Measurements from ENCODE around the gene LNX1.

LNX1 gene

DNA sequence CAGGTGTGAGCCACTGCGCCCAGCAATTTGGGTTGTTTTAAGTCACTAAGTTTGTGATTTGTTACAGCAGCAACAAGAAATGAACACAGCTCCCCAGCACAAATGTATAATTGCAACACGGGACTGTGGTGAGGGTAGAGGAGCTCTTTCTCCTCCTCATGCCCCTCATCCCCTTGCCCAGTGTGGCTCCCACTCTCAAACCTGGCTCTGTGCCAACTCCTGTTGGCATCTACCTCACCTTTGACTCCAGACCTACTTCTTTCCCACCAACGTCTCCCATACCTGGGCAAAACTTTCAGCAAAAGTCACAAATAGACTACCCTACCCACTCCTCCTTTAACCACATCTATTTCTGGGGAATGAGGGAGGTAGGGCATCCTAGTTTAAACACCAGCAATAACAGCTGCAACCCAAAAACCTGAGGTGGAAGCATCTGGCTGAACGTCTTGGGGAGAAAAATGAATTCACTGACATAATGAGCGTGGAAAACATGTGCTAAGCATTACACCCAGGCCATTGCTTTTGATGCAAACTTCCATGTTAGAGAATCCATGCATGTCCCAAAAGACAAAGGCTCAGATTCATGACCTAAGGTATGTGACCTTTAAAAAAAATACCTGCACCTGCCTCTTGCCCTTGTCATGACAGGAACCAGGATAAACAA, 19.2 kb downstream of the LNX1 start:
- no peak for DNase-seq

DNA sequence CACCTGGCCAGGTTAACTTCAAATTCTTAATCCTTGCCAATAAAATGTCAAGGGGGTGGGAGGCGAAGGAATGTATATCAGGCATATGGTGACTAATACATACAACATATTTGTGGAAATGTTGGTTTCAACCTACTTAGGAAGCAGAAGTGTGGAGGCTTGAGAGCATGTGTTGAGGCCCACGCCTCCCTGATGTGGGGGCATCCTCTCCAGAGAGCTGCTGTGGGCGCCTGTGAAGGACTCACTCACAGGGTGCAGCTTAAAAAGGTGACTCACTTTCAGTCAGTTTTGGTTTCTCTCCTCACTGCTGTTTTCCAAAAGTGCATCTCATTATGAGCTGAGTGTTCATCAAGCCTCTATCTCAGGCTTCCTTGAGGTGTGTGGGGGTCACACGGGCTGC, 27.5 kb downstream of the LNX1 start:
- DNase-seq: no peak

DNA sequence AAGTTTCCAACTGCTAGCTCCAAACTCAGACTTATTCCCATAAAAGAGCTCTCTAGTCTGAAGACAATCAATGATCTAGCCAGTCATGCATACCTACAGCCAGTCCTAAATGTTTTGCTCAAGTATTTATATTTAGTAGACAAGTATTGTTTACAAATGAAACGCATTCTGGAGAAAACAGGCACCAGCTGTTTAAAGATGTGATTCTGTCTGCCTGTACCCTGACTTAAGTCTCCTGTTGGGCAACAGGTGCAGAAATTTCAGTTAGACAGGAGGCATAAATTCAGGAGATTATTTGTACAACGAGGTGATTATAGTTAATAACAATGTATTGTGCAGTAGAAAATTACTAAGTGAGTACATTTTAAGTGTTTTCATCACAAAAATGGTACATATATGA, 28.9 kb downstream of the LNX1 start:
- no peak for DNase-seq

DNA sequence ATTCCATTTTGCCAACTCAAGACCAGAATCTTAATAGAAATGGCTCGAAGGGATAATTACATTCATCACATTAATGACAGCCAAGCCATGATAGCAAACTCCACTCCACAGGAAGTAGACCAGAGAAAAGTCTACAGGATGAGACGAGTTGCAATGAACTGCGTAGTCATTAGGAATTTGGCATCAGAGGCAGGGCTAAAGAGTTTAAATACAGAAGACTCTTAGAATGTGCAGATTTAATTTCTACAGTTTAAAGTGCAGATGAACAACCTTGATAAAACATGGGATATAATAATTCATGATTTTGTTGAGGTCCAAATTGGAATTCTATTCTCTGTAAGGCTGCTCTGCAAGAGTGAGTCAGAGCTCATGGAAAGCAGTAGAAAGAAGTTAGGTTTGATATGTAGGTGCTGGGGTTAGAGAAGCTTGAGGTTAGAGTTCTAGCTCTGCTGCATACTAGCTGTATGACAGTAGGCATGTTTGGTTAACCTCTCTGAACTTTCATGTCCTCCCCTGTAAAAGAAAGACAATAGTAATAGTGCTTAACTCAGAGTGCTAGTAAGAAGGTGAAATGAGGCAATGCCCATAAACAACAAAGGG, 32.2 kb downstream of the LNX1 start:
- DNase-seq: no peak

DNA sequence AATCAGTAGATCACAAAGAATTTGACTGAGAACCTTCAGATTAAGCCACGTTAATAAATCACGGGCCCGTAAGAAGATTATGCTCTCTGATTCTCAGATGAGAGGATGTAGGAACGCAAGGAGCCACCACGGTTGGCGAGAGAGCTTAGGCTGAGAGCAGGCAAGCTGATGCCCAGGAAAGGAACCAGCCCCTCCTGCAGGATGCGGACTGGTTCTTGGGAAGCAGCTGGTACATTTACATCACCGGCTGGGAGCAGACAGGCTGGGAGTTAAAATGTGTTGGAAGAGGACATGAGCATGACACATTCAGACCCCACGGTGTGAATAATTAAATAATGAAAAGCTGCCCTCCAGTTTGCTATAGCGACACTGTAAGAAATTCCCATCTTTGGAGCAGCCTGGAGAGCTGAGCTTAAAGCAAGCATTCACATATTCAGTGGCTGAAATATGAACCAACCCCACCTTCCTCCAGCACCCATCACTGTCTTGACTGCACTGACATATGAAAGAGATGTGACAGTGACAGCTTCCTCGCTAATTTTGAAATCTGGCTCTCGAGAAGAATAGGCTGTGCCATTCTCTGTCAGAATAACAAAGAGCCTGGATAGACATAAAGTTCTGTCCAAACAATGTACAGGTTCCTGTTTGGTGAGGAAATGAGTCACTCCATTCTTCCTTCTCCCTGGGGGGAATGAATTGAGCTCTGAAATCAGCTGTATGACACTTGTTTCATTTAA, 33.1 kb downstream of the LNX1 start:
- DNase-seq: no peak

DNA sequence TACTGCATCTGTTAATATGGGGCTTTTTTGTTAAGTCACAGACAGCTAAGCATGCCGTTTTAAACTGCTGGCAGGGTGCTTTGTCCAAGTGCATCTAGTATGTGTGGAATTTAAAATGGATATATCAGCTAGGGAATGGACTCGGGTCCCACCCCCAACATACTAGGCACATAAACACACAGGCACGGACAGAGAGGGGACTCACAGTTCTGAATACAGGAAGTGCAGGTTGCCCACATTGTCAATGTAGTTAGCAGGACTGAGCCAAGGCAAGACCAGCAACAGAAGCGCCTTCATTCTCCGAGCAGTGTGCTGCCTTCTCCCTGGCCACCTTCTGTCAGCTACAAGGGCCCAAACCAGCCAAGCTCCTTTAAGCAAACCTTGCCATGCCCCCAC, 33.6 kb downstream of the LNX1 start:
- no peak for DNase-seq

DNA sequence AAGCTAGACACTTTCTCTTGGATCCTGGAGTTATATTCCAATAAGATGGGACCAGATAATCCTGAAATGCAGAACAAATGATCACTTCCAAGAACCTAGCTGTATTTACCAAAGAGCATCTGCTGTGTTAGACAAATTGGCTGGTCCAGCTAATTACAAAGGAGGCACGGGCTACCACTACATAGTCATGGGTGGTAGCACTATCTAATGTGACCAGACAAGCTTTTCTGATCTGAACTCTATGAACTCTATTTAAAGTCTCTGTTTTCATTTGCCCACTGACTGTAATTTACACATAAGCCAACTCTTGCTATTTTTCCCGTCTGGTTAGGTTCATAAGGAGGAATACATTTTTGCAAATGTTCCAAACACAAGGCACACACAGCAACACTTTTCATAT, 34.6 kb downstream of the LNX1 start:
- no peak for DNase-seq

DNA sequence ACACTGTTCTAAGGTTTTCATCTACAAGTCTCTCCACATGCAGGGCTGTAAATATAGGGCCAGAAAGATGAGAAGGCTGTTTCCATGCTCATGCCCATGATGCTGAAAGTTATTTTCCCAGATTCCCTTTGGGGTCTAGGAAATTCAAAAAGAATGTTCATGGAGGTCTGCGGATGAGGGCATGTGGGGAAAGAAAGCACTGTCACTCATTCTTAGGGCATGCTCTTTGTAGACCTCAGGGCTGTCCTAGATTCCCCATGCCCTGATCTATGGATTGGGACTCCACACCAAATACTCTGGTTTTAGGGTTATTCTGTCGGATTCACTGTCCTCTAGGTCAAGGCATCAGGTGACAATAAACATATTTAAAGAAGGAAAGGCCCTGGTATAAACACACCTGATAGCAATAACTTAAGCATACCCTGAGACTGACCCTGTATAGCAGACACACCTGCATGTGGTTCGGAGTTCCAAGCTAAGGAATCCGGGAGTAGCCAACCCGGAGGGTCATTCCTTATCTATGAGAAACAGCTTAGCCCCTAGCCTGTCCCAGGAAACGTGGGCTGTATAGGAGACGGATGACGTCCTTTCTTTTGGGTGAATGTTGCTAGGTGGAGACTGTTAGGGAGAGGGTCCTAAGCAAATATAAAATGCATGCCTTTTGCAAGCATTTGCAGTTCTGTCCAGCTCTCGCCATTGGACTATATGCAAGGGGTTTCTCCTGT, 37.6 kb downstream of the LNX1 start:
- DNase-seq: no peak

DNA sequence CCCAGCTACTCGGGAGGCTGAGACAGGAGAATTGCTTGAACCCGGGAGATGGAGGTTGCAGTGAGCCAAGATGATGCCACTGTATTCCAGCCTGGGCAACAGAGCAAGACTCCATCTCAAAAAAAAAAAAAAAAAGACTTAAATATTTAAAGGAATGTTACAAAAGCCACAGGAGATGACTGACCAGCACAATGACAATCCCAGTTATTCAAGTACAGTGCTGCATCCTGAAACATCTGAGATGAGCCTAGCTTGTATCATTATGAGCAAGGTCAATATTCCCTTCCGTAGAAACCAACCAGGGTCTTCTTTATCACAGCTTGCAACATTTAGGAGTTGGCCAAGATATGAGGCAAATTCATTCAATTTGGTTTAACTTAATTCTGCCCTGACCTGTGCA, 38.6 kb downstream of the LNX1 start:
- DNase-seq: no peak

DNA sequence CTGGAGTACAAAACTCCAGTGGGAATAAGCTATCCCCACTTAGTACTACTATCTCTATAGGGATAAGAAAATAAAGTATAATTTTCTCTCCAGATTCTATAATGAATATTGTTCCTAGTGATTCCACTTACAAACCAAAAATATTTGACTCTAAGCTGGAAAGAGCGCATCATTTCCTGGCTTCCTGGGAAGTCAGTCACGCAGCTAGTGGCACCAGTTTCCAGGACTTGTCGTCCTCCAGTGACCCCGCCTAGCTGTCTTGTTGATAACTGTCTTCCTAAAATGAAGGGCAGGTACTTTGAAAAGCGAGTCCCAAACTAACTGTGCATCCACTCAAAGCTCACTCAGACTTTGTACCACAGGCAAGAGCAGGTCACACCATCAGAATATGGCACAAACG, 39.3 kb downstream of the LNX1 start:
- no peak for DNase-seq

DNA sequence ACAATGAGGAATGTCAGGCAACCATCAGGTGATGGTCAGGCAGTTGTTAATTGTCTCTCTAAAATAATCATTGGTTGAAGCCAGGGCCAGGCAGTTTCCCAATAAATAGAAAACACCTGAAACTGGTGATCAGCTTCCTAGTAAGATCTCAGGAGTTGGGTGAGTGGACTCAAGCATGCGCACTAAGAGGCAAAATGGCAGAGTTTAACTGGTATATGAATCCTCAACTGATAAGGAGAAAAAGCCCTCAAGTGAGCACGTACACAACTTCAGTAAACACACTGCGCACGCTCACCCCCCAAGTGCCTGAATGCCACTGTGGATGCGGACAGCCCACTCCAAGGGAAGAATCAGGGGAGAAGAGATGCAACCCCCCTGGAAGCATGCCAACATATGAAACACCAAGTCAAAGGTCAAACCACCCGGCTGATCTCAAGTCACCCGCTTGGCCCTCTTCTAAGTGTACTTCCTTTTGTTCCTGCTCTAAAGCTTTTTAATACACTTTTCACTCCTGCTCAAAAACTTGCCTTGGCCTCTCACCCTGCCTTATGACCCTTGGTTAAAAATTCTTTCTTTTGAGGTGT, 39.9 kb downstream of the LNX1 start:
- DNase-seq: no peak

DNA sequence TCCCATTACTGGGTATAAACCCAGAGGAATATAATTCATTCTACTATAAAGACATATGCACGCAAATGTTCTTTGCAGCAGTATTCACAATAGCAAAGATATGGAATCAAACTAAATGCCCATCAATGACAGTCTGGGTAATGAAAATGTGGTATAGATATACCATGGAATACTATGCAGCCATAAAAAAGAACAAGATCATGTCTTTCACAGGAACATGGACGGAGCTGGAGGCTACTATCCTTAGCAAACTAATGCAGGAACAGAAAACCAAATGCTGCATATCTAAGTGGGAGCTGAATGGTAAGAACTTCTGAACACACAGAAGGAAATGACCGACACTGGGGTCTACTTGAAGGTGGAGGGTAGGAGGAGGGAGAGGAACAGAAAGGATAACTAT, 42.6 kb downstream of the LNX1 start:
- no peak for DNase-seq

DNA sequence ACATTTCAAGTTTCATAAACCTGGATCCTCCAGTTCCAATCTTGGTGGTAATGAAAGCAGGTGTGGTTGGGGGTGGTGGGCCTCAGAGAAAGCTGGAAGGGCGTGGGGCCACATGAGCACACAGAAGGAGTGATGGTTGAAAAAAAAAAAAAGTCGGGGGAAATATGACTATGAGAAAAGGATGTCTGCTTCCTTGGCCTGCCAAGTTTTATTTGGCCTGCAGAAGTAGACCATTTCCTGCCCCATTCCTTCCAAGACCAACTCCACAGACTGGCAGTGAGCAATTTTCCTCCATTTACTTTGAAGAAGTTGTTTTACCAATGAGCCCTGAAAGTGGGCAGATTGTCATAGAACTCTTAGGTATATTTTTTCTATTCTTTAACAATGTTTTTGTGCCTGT, 43.3 kb downstream of the LNX1 start:
- DNase-seq: no peak

DNA sequence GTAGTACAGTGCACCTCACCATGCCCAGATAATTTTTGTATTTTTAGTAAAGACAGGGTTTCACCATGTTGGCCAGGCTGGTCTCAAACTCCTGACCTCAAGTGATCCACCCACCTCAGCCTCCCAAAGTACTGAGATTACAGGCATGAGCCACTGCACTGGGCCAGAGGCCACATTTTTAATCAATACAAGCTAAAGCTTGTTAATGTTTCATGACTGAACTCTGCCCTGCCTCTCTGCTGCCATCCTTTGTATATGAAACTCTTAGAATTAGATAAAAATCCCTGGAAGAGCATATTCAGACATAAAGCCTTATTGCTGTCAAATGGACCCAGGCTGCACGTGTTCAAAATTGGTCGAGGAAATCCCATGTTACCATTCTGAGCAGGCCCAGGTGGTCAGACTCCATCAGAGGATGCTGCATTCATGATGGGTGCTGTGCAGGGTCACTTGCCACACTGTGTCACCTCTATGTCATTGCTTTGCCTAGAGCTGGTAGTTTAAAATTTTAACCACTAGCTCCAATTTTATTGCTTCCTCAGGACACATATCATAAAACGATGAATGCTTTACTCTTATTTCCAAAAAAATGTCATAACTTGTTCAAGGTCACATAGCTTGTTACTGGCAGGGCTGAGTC, 45.2 kb downstream of the LNX1 start:
- DNase-seq: no peak

DNA sequence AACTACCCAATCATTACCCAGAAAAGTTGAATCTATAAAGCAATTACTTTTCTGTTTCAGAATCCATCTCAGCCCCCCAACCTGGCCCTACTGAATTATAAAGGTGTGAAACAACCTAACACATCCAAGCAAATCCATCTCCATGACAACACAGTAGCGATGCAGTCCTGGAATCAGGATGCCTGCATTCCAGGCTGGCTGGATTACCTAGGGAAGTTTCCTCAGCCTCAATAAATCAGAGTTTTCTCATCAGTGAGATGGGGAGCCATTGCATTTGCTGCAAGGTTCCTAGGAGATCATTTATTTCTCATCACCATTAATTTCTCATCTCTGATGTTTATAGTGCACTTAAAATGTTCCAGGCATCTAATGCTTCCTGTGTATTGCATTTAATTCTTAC, 46.0 kb downstream of the LNX1 start:
- DNase-seq: no peak

DNA sequence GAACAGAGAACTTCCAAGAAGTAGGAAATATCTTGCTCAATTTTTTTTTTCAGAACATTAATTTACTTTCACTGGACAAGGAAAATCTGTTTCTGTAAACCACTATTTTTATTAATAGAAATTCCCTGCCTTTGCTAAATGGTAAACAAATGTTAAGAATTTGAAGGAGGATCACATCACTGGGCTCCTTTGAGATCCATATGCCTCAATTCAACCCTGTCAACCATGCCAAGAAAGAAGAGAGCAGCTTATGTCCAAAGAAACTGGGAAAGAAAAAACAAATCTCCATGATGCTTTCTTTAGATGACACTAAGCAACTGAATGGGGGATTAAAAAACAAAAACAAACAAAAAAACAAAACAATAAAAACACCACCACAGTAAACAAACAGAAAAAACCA, 47.7 kb downstream of the LNX1 start:
- no peak for DNase-seq

DNA sequence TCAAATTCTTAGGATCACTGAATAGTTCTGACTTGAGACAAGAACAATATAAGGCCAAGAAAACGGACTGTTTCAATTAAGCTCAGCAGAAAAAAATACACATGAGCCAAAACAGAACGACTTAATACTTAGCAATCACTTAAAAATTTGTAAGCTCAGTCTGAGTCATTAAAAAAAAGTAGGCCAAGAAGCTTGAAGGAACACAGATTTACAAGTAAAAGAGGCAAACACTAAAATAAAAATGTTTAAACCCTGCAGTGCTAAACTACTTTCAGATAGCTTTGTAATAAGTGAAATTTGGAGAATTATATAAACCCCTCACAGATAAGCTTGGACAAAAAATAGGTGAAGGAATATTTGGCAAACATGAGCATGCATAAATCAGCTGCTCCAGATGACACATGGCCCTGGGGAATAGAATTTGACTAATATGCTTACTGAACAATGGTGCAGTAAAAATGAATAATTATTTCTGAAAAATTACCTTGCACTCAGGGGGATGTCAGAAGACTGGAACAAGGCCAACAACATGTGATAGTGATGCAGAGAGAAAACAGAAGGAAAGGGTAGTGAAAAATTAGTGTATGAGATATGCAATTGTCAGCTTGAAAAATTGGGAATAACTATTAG, 49.6 kb downstream of the LNX1 start:
- no peak for DNase-seq

DNA sequence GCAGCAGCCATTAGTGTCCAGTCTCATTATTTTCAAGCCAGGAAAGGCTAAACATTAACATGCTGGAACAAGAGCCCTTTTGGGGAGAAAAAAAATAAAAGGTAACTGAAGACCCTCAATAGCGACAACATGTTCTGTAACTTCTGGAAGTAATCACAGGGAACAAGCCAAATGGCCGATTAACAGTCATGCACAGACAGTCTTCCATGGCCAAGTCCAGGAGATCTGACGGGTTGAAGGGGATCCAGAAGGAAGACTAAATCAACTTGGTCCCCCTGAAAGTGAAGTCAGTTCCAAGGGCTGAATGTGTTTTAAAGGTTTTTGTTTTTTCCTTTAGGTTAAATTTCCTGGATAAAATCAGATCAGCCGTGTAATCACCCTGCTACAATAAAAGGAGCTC, 52.5 kb downstream of the LNX1 start:
- no peak for DNase-seq

DNA sequence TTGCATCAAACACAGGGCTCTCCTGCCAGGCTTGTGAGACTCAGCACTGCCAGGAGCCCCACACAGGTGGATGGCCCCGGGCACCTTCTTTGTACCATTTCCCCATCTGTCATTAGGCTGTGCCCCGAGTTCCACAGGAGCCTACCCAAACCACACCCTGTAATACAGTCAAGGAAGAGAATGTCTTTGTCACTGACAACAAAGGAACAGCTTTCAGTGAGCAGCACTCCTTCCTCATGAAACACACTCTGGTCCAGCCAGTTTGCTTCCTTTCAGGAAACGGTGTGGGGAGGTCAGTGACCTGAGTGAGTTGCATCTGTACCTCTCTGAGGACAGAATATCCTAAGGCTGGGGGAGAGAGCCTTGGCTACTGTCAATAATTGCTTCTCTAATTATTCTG, 53.7 kb downstream of the LNX1 start:
- no peak for DNase-seq

DNA sequence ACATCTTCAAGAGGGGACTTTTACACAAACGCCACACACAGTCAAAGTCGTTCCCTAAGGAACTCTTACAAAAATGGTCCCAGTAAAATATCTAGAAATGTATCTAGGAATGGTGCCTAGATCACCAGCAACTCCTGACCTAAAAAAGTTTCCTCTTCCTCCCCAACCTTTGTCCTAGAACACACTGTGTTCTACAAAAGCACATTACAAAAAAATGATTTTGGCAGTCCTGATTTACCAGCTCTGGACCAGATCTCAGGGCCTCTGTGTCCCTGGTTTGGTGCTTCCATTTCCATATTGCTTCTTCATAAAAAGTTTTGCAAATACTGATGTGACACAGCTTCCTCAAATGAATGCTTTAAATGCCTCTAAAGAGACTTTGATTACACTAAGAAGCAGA, 55.0 kb downstream of the LNX1 start:
- no peak for DNase-seq

DNA sequence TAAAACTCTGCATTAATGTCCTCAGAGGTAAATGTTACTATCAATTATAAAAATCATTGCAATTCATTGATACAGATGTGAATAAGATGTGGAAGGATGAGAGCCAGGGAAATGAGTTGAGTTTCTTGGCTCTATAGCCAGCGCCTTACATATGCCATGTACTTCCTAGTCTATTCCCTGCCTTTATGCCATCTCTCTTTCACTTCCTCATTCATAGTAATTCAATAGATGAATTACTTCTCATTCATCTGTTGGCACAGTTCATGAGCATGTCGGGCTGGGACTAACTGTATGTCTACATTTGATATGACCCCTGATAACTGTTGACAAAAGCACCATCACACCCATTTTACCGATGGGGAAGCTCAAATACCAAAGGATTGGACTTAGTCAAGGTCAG, 55.7 kb downstream of the LNX1 start:
- no peak for DNase-seq

DNA sequence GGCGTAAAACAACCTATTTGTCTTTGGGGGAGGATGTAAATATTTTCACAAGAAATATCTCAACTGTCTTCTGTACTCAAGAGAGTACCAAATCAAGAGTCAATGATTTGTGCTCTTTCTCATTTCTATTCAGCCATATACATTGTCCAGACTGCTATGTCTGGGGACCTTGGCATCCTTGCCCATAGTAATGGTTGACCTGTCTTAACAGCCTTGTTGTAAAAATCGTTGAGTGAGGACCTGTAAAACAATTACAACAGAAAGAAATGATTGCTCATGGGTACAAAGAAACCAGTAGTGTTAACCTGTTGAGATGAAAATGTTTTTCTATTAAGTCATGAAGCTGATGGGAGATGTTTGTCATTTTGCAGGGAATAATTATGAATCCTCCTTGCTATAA, 56.6 kb downstream of the LNX1 start:
- DNase-seq: no peak
